ENCODE measurements around the gene BDNF. TPM values are rescaled to one million over a fixed set of nuclear protein-coding genes. Genes with fewer than 3 reads are reported as not detected.

The BDNF gene
- total RNA-seq = under 1 TPM in 1 of 4 donors, not detected in 3; 0.17 TPM

GRCh38 chr11:27700351-27701301, at the start of gene BDNF:
TSS of gene BDNF (minus strand) at chr11:27700455. CDS start at chr11:27658564, 41,891 bp downstream.
- TF ChIP-seq CTCF (IDR thresholded peaks at IDR 0.05; ENCODE audit: low read depth) = no peak

GRCh38 chr11:27740362-27741013, 40.2 kb upstream of the BDNF start:
- TF ChIP-seq CTCF (IDR thresholded peaks at IDR 0.05; ENCODE audit: low read depth) = no peak

GRCh38 chr11:27735281-27735680, 35.0 kb upstream of the BDNF start:
- TF ChIP-seq CTCF (IDR thresholded peaks at IDR 0.05; ENCODE audit: low read depth) = no peak

- no peak for TF ChIP-seq CTCF (IDR thresholded peaks at IDR 0.05; ENCODE audit: low read depth)
These were observed 26.7 kb upstream of the BDNF start for GRCh38 chr11:27726981-27727380.

GRCh38 chr11:27723687-27724086, 23.4 kb upstream of the BDNF start:
- no peak for TF ChIP-seq CTCF (IDR thresholded peaks at IDR 0.05; ENCODE audit: low read depth)

- TF ChIP-seq CTCF (IDR thresholded peaks at IDR 0.05; ENCODE audit: low read depth) = no peak
These were observed 22.7 kb upstream of the BDNF start for GRCh38 chr11:27722953-27723344.

All from subcutaneous adipose tissue (tissue), 4 donors.